HG02938 (cell line): Measurements from ENCODE around the gene YIPF5.

Source experiments
- ATAC-seq: cut with Tn5 transposase; IDR thresholded peaks from one replicate; pipeline ENCODE4 v1.9.1; 2021; ENCODE audit warnings: mild to moderate bottlenecking, moderate library complexity; ENCODE audit not compliant: unreplicated experiment

The YIPF5 gene

GRCh38 chr5:144128844-144129243 is 41.6 kb downstream of the YIPF5 start:
- no peak for ATAC-seq

DNA sequence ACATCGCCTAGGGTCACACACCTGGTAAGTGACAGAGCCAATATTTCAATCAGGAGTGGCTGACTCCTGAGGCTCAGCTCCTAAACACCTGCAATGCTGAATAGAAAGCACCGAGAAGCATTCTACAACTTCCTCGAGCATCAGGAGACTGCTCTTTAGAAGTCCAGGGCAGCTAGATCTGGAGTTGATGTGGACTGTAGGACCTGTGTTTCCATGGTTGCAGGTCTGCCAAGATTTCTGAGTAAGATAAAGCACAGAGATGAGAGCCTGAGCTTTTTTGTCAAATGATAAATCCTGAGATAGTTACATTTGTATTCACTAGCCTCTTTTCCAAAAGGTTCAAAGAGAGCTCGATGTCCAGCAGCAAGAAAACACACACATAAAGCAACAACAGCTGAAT is 43.8 kb downstream of the YIPF5 start:
- ATAC-seq: no peak

DNA sequence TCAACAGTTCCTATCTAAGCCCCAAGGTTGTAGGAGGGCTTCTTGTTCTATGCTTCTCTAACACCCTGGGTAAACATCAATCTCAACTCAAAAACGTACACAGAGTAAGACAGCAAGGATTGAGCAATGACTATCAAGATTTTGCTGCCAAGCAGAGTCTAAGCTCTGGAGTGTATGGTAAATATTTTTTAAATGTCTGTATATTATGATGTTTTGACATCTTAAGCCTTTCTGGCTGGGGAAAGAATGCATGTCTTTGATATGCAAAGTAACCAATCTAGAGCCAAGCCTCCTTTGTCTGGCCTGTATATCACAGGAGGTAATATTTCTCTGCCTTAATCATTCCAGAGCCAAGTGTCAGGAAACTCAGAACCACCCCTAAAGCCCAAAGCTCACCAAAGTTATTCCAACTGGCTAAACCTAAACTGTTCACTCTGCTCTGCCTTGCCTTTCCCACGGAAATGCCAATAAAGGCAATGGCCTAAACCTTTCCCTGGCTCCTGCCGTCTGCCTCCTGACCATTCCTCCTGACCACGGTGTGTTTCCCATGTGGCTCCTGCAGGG is 45.2 kb downstream of the YIPF5 start:
- no peak for ATAC-seq

DNA sequence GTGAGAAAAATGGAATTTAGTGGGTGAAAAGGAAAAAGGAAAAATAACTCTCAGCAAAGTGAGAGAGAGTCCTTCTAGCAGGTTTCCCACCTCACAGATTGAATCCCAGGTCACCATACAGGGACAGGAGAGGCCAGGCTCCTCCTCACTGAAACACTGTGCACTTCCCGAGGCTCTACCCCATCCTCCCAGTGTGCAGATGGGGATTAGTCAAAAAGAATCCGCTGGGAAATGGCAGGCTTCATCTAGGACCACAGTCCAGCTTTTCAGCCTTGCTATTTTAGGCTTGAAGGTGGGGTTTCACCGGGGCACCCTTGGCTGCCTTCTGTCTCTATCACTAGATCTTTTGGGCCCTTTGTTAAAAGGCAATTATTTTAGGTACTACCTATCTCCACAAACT is 47.8 kb downstream of the YIPF5 start:
- no peak for ATAC-seq

DNA sequence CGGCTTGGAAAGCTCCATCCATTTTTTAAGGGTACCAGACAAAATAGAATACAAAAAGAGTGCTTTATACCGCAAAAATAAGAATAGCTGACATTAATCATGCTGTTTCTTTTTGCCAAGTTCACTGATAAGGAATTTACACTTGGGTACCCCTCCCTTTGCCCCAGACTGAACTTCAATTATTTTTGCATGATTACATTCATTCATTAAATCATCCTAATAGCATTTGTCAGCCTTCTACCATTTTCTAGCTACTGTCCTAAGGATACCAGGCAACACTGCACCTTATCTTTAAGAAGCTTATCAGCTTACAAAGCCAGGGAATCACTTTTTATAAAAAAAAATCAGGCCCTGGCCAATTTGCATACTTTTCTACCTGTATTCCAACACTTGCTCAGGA is 48.4 kb downstream of the YIPF5 start:
- ATAC-seq: no peak

- no peak for ATAC-seq
Measured at GRCh38 chr5:144121577-144121976, 48.9 kb downstream of the YIPF5 start.

DNA sequence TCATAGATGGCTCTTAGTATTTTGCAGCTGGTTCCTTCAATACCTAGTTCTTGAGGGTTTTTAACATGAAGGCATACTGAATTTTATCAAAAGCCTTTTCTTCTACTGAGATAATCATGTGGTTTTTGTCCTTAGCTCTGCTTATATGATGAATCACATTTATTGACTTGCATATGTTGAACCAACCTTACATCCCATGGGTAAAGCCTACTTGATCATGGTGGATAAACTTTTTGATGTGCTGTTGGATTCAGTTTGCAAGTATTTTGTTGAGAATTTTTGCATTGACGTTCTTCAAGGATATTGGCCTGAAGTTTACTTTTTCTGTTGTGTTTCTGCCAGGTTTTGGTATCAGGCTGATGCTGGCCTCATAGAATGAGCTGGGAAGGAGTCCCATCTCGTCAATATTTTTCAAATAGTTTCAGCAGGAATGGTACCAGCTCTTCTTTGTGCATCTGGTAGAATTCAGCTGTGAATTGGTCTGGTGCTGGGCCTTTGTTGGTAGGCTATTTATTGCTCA is 49.7 kb downstream of the YIPF5 start:
- ATAC-seq: no peak

DNA sequence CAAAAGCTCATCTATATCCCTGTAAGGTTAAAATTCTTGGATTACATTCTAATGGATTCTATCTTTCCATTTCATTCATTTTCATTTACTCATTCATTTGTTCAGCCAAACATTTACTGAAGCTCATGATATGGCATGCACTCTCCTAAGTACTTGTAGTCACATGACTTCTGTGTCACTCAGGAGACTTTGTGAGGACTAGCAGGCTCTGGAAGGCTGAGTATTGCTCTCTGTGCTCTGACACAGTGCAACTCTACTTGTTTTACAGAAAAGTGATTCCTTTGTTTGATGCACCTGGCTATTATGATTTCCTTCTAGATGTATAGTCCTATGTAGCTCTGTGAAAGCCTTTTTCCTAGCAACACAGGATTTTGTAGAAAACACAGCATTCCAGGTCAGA is 53.0 kb downstream of the YIPF5 start:
- no peak for ATAC-seq

DNA sequence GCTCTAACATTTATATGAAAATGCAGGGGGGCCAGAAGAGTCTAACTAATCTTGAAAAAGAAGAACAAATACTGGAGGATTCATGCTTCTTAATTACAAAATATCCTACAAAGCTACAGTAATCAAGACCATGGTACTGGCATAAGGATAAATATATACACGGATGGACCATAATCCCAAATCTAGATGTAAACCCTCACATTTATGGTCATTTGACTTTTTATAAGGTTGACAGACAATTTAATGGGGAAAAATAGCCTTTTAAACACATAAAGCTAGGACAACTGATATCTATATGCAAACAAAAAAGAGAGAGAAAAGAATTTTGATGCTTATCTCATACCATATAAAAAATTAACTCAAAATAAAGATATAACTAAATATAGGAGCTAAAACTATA is 55.9 kb downstream of the YIPF5 start:
- no peak for ATAC-seq
